Heart left ventricle (tissue), 13 donors: ENCODE measurements around the gene XAB2.

Experiments
- POLR2A ChIP-seq, 2 donors: fragments of 450-650 bp; IDR thresholded peaks; one replicate each; pipeline ENCODE4 v1.6.1; 2017; ENCODE audit warnings: antibody characterized with exemption in 2 of 2, mild to moderate bottlenecking in 2 of 2, moderate library complexity in 2 of 2
- TF ChIP-seq, protein P1 (sequence below), 12 donors: fragments of 200-600 bp; sonication (generic) in 4 of 12; IDR thresholded peaks; one replicate each; pipeline versions ENCODE4 v1.5.0 to v1.8.0; 2018 to 2022; ENCODE audit warnings: antibody characterized with exemption in 12 of 12, mild to moderate bottlenecking in 5 of 12
- donor health status: ischemic (EF 13 %, LVEDD 7.1; RV severe dilation, severe dysfunction).
- donor health status: DM: no; HTN: yes; CAD: no.
- donor health status: DM: no; HTN: no; CAD: no.
- donor health status: ischemic (EF 25% LVEDD 6.9; RV normal size, moderate dysfunction).
- donor health status: ischemic (EF 25% LVEDD 5.7; RV mildly dilated, moderate dysfunction).
- donor health status: ischemic (EF 35%, LVEDD 5.7; RV mildly dilated, moderate dysfunction).
- donor health status: nonischemic (EF 11% LVEDD 7.7; RV severe dilation, severe dysfunction).
- donor health status: DM: yes; HTN: yes; CAD: no.
- donor health status: PGD.
- donor health status: ischemic (EF 29% LVEDD 5.4; RV normal size, mild dysfunction).
- donor health status: nonischemic (EF 23%, LVEDD 6.1; RV moderate dilation, normal function).

DNA sequence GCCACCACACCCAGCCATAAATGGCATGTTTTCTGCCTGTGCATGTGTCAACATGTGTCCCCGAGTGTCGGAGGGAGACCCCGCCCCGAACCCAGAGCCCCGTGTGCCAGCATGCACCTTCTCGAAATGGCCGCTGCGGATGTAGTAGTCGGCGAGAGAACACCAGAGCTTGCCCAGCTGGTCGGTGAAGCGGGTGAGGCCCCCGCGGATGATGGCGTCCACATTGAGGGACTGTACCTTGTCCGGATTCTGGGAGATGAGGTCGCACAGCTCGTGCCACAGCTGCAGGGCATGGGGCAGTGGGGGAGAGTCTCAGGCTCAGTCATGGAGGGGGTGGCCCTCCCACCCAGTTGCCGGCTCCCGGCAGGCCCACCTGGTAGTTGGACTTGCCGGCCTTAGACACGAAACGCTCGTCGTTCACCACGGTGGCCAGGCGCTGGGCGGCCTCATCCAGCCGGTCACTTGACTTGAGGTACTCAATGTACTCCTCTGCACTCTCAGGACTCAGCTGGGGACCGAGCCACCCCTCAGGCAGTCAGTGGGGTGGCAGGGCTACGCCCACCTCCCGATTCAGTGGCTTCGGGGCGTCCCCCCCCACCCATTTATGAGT, 3.5 kb downstream of the XAB2 start:
- TF ChIP-seq, protein P1, sequence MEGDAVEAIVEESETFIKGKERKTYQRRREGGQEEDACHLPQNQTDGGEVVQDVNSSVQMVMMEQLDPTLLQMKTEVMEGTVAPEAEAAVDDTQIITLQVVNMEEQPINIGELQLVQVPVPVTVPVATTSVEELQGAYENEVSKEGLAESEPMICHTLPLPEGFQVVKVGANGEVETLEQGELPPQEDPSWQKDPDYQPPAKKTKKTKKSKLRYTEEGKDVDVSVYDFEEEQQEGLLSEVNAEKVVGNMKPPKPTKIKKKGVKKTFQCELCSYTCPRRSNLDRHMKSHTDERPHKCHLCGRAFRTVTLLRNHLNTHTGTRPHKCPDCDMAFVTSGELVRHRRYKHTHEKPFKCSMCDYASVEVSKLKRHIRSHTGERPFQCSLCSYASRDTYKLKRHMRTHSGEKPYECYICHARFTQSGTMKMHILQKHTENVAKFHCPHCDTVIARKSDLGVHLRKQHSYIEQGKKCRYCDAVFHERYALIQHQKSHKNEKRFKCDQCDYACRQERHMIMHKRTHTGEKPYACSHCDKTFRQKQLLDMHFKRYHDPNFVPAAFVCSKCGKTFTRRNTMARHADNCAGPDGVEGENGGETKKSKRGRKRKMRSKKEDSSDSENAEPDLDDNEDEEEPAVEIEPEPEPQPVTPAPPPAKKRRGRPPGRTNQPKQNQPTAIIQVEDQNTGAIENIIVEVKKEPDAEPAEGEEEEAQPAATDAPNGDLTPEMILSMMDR (IDR thresholded peaks at IDR 0.05): no peak
- TF ChIP-seq POLR2A (IDR thresholded peaks at IDR 0.05): no peak
